Activated CD4-positive, alpha-beta T cell treated with anti-CD3 and anti-CD28 coated beads for 24 hours (primary cell): Measurements from ENCODE around the gene RAMACL.

ENCODE experiments used
- DNase-seq, 2 donors: peaks; one replicate each; pipeline ENCODE4 v3.0.0-alpha.2; 2020; ENCODE audit warnings: low read depth in 2 of 2

The RAMACL gene

GRCh38 chr6:166618251-166618650 is 31.8 kb upstream of the RAMACL start:
- DNase-seq, result no peak

DNA sequence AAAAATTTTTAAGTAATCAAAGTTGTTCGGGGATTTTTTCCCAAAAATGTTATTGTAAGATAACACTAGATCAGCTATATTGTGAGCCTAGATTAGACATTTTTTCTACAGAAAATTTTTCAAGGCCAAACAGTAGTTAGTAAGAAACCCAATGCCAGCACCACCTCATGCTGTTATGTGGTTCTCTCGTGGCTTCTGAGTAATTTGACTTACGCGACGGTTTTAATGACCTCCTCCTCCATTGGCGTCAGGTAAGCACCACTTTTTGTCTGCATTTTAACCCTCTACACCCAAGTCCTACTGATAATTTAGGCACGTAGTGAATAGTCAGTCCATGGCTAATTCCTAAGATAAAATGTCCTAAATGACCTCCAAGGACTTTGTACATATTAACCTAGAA is 30.9 kb upstream of the RAMACL start:
- DNase-seq, result no peak

DNA sequence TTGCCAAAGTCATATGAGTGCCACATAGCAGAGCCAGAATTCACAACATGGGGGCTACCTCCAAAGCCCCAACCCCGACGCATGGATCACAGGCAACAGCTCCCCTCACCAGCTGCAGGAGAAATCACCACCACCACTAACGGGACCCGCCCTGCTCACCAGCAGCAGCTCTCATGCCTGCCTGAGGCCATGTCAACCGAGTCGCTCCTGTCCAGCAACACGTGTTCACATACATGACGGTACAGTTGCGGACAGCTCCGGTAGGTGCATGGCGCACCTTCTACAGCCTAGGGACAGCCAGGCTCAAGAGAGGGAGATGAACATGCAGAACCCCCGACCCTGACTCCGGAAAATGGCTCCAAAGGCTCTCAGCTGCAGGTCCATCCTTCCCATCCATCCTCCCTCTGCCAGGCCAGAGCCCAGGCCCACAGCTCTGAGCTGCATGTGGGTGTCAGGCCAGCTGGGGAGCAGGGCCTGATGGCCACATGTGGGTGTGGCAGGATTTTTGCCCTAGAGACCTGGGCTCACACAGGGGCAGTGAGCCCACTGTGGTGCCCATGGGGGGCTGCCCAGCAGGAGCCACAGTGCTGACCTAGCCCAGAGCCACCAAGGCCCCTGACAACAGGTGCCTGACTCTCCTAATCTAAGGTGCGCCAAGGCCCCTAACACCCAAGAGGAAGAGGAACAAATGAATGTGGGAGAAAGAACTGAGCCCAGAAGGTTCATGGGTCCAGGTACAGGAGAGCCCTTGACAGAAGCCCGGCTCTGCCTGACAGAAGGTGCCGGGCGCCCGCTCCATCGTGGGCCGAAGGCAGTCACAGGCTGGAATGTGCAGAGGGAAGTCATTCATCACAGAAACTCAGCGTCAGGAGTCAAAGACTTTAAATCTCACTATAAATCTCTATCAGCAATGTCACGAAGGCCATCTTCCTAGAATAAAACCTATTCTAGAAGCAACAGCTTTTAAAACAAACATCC is 30.1 kb upstream of the RAMACL start:
- DNase-seq, result no peak

GRCh38 chr6:166615059-166615770 is 28.7 kb upstream of the RAMACL start:
- no peak for DNase-seq

- DNase-seq, result no peak
Measured at GRCh38 chr6:166614589-166614988, 28.1 kb upstream of the RAMACL start.

DNA sequence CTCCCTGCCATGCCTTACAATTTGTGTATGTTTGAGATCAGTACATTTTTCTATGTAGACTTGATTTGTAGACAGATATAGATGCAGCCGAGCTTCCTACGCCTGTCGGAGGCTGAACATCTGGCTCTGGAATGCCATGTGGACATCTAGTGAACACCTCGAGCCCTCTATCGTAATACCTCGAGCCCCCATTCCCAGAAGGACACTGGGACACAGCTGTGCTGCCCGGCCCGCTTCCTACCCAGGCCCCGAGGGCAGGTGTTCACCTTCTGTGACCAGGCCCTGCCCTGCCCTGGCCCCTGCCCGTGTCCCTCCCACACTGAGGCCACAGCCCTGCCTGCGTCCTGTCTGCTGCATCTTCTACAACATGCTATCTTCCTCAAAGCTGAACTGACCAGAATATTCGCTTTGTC is 27.7 kb upstream of the RAMACL start:
- no peak for DNase-seq

DNA sequence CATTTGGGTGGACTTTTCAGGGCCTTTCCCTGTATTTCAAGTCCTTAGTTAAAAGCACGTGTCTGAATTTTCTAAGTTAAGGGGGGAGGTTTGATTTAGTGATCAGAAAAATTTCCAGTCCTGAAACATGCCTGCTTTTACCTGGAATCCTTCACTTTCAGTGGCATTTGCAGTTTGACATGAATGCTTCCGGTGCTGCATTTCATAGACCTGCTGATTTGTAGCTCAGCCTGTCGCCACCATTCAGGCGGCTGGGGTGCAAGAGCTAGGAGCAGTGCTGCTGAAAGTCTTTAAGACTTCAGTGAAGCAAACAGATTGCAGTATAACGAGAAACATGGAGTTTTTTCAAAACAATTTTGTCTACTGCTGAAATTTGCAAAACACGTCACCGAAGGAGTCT is 26.5 kb upstream of the RAMACL start:
- DNase-seq, result no peak

DNA sequence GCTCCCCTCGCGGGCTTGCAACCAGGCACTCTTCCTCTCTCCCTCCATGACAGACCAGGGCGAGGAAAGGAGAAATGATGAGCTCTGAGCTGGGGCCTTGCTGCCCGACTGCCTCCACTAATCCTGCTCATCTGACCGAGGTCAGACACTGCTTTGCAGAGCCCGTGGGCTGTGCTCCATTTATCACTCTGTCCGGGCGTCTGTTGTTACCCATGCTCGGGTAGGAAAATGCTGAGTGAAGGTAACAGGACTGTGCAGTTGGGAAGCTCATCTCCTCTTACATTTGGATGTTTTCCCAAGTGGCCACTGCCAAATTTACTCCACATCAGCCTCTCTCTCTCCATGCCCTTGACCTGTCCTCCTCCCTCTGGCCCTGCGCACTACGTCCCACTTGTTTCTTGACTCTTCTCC is 26.0 kb upstream of the RAMACL start:
- DNase-seq, result no peak

- no peak for DNase-seq
Measured at GRCh38 chr6:166611631-166612030, 25.2 kb upstream of the RAMACL start.

GRCh38 chr6:166610069-166610468 is 23.6 kb upstream of the RAMACL start:
- no peak for DNase-seq

GRCh38 chr6:166608774-166609173 is 22.3 kb upstream of the RAMACL start:
- no peak for DNase-seq

GRCh38 chr6:166605752-166606151 is 19.3 kb upstream of the RAMACL start:
- no peak for DNase-seq

GRCh38 chr6:166604911-166605310 is 18.4 kb upstream of the RAMACL start:
- no peak for DNase-seq

- DNase-seq, result no peak
Measured at GRCh38 chr6:166604328-166604727, 17.9 kb upstream of the RAMACL start.

GRCh38 chr6:166603043-166603690 is 16.7 kb upstream of the RAMACL start:
- no peak for DNase-seq

GRCh38 chr6:166601956-166602355 is 15.5 kb upstream of the RAMACL start:
- no peak for DNase-seq

DNA sequence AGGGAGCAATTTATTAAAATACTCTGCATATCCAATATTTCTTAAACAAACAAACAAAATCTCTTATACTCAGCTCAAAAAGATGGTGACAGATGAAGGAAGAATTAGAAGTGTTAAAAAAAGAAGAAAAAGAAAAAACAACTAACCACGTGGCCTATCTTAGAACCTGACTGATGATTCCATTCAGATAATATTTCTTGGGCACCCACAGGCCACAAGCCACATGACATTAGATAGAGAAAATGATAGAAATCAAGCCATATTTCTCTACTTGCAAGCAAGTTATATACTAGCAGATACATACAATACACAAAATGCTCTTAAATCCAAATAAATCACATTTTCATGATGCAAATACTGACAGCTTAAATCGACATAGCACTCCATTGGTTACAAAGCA is 14.5 kb upstream of the RAMACL start:
- DNase-seq, result no peak

GRCh38 chr6:166599205-166599604 is 12.7 kb upstream of the RAMACL start:
- DNase-seq, result no peak

DNA sequence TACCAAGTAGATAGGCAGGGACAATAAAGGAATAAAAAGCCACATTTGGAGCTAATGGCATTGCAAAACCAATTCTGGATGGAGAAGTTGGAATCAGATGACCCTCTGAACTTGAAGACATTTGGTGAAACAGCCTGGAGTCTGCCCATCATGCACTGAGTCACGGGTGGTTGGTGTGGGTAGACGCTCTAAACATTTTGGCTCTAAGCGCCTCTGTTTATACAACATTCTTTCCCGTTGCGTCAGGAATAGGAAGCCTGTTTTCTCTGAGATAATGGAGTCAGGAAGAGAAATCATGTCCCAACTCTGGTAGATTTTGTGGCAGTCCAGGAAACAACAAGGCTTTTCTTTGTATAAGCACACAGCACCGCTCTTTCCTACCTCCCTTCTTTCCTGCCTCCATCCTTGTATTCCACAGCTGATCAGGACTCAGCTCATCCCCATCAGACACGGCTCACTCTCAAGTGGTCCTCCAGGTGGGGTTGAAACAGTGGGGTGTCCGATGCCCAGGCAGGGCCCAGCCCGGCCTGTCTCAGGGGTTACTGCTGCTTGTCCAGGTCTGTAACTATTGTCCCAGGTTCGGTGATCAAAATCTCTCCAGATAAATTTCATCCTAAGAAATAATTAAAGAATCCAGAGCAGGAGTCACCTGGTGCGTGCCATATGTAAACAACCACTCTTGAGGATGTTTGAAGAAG is 12.1 kb upstream of the RAMACL start:
- no peak for DNase-seq

GRCh38 chr6:166597711-166598440 is 11.4 kb upstream of the RAMACL start:
- no peak for DNase-seq
